A204.1 (cell line): ENCODE data around the gene MACROD2.

Experiments used
- FAIRE-seq: peaks from 2 replicates; lab custom pipeline; 2012; peaks lifted over from hg19 to GRCh38; lab: Jason Lieb, UNC

Gene MACROD2

GRCh38 chr20:16035576-16035975 is 2040.3 kb downstream of the MACROD2 start:
- FAIRE-seq: no peak

GRCh38 chr20:16036331-16036730 is 2041.0 kb downstream of the MACROD2 start:
- FAIRE-seq: no peak

- FAIRE-seq: no peak
These were observed 2045.4 kb downstream of the MACROD2 start for GRCh38 chr20:16040742-16041141.

- FAIRE-seq: no peak
These were observed 2047.4 kb downstream of the MACROD2 start for GRCh38 chr20:16042731-16043130.

- FAIRE-seq: no peak
These were observed 2048.6 kb downstream of the MACROD2 start for GRCh38 chr20:16043931-16044330.

GRCh38 chr20:16048876-16049275 is 2053.6 kb downstream of the MACROD2 start:
- FAIRE-seq: no peak

- FAIRE-seq: no peak
These were observed 2054.3 kb downstream of the MACROD2 start for GRCh38 chr20:16049529-16050093.

- FAIRE-seq: no peak
These were observed 2055.1 kb downstream of the MACROD2 start for GRCh38 chr20:16050366-16050765.

- no peak for FAIRE-seq
These were observed 2056.7 kb downstream of the MACROD2 start for GRCh38 chr20:16051968-16052367.

- no peak for FAIRE-seq
These were observed 2057.1 kb downstream of the MACROD2 start for GRCh38 chr20:16052456-16052855.

- FAIRE-seq: no peak
These were observed 2059.7 kb downstream of the MACROD2 start for GRCh38 chr20:16054985-16055384.

- FAIRE-seq: no peak
These were observed 2062.3 kb downstream of the MACROD2 start for GRCh38 chr20:16057651-16058050.

GRCh38 chr20:16058268-16058667 is 2063.0 kb downstream of the MACROD2 start:
- no peak for FAIRE-seq

GRCh38 chr20:16059841-16060240 is 2064.5 kb downstream of the MACROD2 start:
- FAIRE-seq: no peak

- no peak for FAIRE-seq
These were observed 2066.0 kb downstream of the MACROD2 start for GRCh38 chr20:16061351-16061750.

- no peak for FAIRE-seq
These were observed 2067.6 kb downstream of the MACROD2 start for GRCh38 chr20:16062661-16063581.

GRCh38 chr20:16063881-16064280 is 2068.6 kb downstream of the MACROD2 start:
- FAIRE-seq: no peak

- no peak for FAIRE-seq
These were observed 2069.8 kb downstream of the MACROD2 start for GRCh38 chr20:16064989-16065707.

GRCh38 chr20:16066571-16066970 is 2071.3 kb downstream of the MACROD2 start:
- no peak for FAIRE-seq

- no peak for FAIRE-seq
These were observed 2074.2 kb downstream of the MACROD2 start for GRCh38 chr20:16069389-16070010.

- FAIRE-seq: no peak
These were observed 2076.9 kb downstream of the MACROD2 start for GRCh38 chr20:16072220-16072619.

GRCh38 chr20:16078172-16078898 is 2083.0 kb downstream of the MACROD2 start:
- FAIRE-seq: peak; percentile 34
